Neutrophil (primary cell): ENCODE results near the gene GPR158.

Experiments
- H3K27ac ChIP-seq: fragments of 200-600 bp; sonication (generic); 2 replicates; pipeline ENCODE4 v1.5.1; 2016; ENCODE audit warnings: mild to moderate bottlenecking, moderate library complexity
- H3K27me3 ChIP-seq: fragments of 200-600 bp; sonication (generic); 2 replicates; pipeline ENCODE4 v1.6.0; 2016; ENCODE audit warnings: mild to moderate bottlenecking
- H3K36me3 ChIP-seq: fragments of 200-600 bp; sonication (generic); 2 replicates; pipeline ENCODE4 v1.5.1; 2017
- H3K4me1 ChIP-seq, 2 experiments: fragments of 200-600 bp in 1 of 2; sonication (generic) in 1 of 2; 1 replicate in 1 of 2; 2 replicates in 1 of 2; pipeline versions ENCODE4 v1.5.1 to v1.6.1; 2013 to 2016; ENCODE audit warnings: low read depth in 1 of 2, low read length in 1 of 2, mild to moderate bottlenecking in 1 of 2, moderate library complexity in 1 of 2; ENCODE audit not compliant: control insufficient read depth in 1 of 2, insufficient read depth in 1 of 2
- H3K4me3 ChIP-seq, 2 experiments: fragments of 200-600 bp in 1 of 2; sonication (generic) in 1 of 2; 1 replicate in 1 of 2; 2 replicates in 1 of 2; pipeline ENCODE4 v1.5.1; 2013 to 2016; ENCODE audit warnings: low read depth in 1 of 2, low read length in 1 of 2, mild to moderate bottlenecking in 1 of 2, moderate library complexity in 1 of 2
- H3K9me3 ChIP-seq: fragments of 200-600 bp; sonication (generic); 2 replicates; pipeline ENCODE4 v1.5.1; 2016
- CTCF ChIP-seq: fragments of 200-600 bp; sonication (generic); IDR thresholded peaks from 2 replicates; pipeline ENCODE4 v1.5.1; 2016; ENCODE audit warnings: antibody characterized with exemption

Gene GPR158

GRCh38 chr10:25562547-25562946 lies 387.7 kb downstream of the GPR158 start:
- Histone ChIP-seq H3K27me3 (no peaks in the 10 kb centered on the region), H3K27ac (no peak overlapping the region), H3K4me1 (no peaks in the 10 kb centered on the region), H3K36me3 (no peaks in the 10 kb centered on the region), H3K9me3 (no peaks in the 10 kb centered on the region), H3K4me3 (no peak overlapping the region)
- no peak for TF ChIP-seq CTCF

- H3K36me3 ChIP-seq, result no peaks in the 10 kb centered on the region
- no peaks in the 10 kb centered on the region for H3K9me3 ChIP-seq
- H3K27me3 ChIP-seq, result no peaks in the 10 kb centered on the region
- H3K4me1 ChIP-seq, result no peaks in the 10 kb centered on the region
- no peak overlapping the region for H3K4me3 ChIP-seq
- TF ChIP-seq CTCF, result no peak
- no peak overlapping the region for H3K27ac ChIP-seq
Measured at GRCh38 chr10:25564351-25564750, 389.6 kb downstream of the GPR158 start.

- Histone ChIP-seq H3K4me3 (no peak overlapping the region), H3K27me3 (no peaks in the 10 kb centered on the region), H3K9me3 (no peaks in the 10 kb centered on the region), H3K36me3 (no peaks in the 10 kb centered on the region), H3K27ac (no peak overlapping the region), H3K4me1 (no peaks in the 10 kb centered on the region)
- no peak for TF ChIP-seq CTCF
Measured at GRCh38 chr10:25565570-25565969, 390.8 kb downstream of the GPR158 start.

GRCh38 chr10:25573316-25573715 lies 398.5 kb downstream of the GPR158 start:
- no peak overlapping the region for H3K27ac ChIP-seq
- no peaks in the 10 kb centered on the region for H3K4me1 ChIP-seq
- no peak overlapping the region for H3K4me3 ChIP-seq
- no peaks in the 10 kb centered on the region for H3K27me3 ChIP-seq
- H3K36me3 ChIP-seq, result no peaks in the 10 kb centered on the region
- no peaks in the 10 kb centered on the region for H3K9me3 ChIP-seq
- no peak for TF ChIP-seq CTCF

GRCh38 chr10:25575343-25575742 lies 400.5 kb downstream of the GPR158 start:
- no peaks in the 10 kb centered on the region for H3K27me3 ChIP-seq
- no peak overlapping the region for H3K27ac ChIP-seq
- no peaks in the 10 kb centered on the region for H3K9me3 ChIP-seq
- TF ChIP-seq CTCF, result no peak
- H3K4me1 ChIP-seq, result no peaks in the 10 kb centered on the region
- H3K36me3 ChIP-seq, result no peaks in the 10 kb centered on the region
- H3K4me3 ChIP-seq, result no peak overlapping the region

- no peak for TF ChIP-seq CTCF
- H3K4me1 ChIP-seq, result no peaks in the 10 kb centered on the region
- H3K27me3 ChIP-seq, result no peaks in the 10 kb centered on the region
- no peak overlapping the region for H3K4me3 ChIP-seq
- H3K36me3 ChIP-seq, result no peaks in the 10 kb centered on the region
- no peaks in the 10 kb centered on the region for H3K9me3 ChIP-seq
- H3K27ac ChIP-seq, result no peak overlapping the region
Measured at GRCh38 chr10:25578061-25578460, 403.3 kb downstream of the GPR158 start.
